Transverse colon (tissue), 4 donors: ENCODE measurements around the gene CNTN5. TPM values are rescaled to one million over a fixed set of nuclear protein-coding genes. Genes with fewer than 3 reads are reported as not detected.
A peak's percentile ranks its signal among the peaks of the same experiment; 100 is the strongest.

Experiments used
- DNase-seq: peaks from one replicate; pipeline ENCODE4 v3.0.0-alpha.2; 2019
- H3K27ac ChIP-seq, 4 donors: fragments of 200-600 bp; sonication (generic); 2 replicates each; pipeline ENCODE4 v1.5.1; 2016 to 2018; ENCODE audit warnings: inconsistent platforms in 4 of 4
- H3K27me3 ChIP-seq: fragments of 200-600 bp; sonication (generic); 2 replicates; pipeline ENCODE4 v1.5.1; 2017; ENCODE audit warnings: inconsistent platforms
- H3K36me3 ChIP-seq, 4 donors: fragments of 200-600 bp; sonication (generic); 2 replicates each; pipeline ENCODE4 v1.5.1; 2017 to 2019; ENCODE audit warnings: inconsistent platforms in 4 of 4
- H3K4me1 ChIP-seq, 4 donors: fragments of 200-600 bp; sonication (generic); 2 replicates each; pipeline ENCODE4 v1.5.1; 2017 to 2020; ENCODE audit warnings: inconsistent platforms in 4 of 4
- H3K4me3 ChIP-seq, 4 donors: fragments of 200-600 bp; sonication (generic); 1 replicate in 1 of 4; 2 replicates in 3 of 4; pipeline versions ENCODE4 v1.5.1 to v1.6.1; 2017 to 2019; ENCODE audit warnings: inconsistent platforms in 4 of 4
- H3K9me3 ChIP-seq, 2 donors: fragments of 200-600 bp; sonication (generic); 2 replicates each; pipeline ENCODE4 v1.5.1; 2017 to 2019; ENCODE audit warnings: inconsistent platforms in 2 of 2
- EP300 ChIP-seq: sonication (generic); formaldehyde crosslinking; IDR thresholded peaks from one replicate; pipeline ENCODE4 v1.6.1; 2017; ENCODE audit warnings: antibody characterized with exemption, low read depth
- POLR2A ChIP-seq: fragments of 450-650 bp; IDR thresholded peaks from one replicate; pipeline ENCODE4 v1.6.1; 2016; ENCODE audit warnings: antibody characterized with exemption, mild to moderate bottlenecking, moderate library complexity
- POLR2AphosphoS5 ChIP-seq, 3 donors: sonication (generic); formaldehyde crosslinking; IDR thresholded peaks; one replicate each; pipeline ENCODE4 v1.6.1; 2016; ENCODE audit warnings: antibody characterized with exemption in 3 of 3
- WGBS, 2 donors: methylation state at CpG; one replicate each; pipeline ENCODE4 v1.1.5; 2018; ENCODE audit warnings: low coverage in 1 of 2; 5-methylcytosine and 5-hydroxymethylcytosine counted together
- in situ Hi-C, 4 donors: fragments of 200-750 bp; cut with MboI; loops; one replicate each; pipeline versions ENCODE4 v1.15.0 to v1.15.1; 2017; ENCODE audit warnings: low sequenced_read_pairs in 3 of 4, low pct_ligation_motif_present in 1 of 4, low pct_unique_long_range_greater_than_20kb in 1 of 4
- intact Hi-C: fragments of 100-400 bp; cut with DNase I; formaldehyde crosslinking; loops from one replicate; pipeline ENCODE4 v1.15.1; 2023; ENCODE audit warnings: low total_unique reads
- total RNA-seq, 4 donors: library from RNA; depleted of rRNA; stranded (reverse); fragments of >200 nt; gene quantifications; one replicate each; pipeline ENCODE4 v1.1.0, GENCODE V29; 2016
- TF ChIP-seq, protein P1 (sequence below), 5 experiments: fragments of 200-600 bp in 3 of 5; fragments of 450-650 bp in 2 of 5; sonication (generic) in 3 of 5; IDR thresholded peaks; 1 replicate in 2 of 5; 2 replicates in 3 of 5; pipeline ENCODE4 v1.5.1; 2016 to 2017; ENCODE audit warnings: antibody characterized with exemption in 5 of 5, inconsistent platforms in 3 of 5, mild to moderate bottlenecking in 2 of 5, moderate library complexity in 1 of 5

CNTN5 gene
- total RNA-seq, 4 donors from 2014 or later = 0.14 TPM; not detected in 3

DNA sequence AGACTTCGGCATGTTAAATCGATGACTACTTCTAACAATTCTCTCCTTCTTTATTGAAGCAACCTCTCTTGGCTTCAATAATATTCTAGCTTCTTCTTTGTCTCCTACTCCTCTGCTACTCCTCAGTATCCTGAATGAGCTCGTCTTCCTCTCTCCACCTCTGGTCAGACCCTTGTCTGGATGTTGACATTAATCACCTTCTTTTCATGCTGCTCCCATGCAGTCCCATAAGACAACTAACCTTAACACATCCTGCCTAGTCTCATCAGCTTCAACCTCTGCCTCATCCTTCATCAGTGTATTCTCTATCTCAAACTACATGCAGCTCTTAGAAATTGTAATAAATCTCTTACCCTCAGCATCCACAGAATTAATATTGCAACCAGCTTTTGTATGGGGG is 695.6 kb downstream of the CNTN5 start:
- in situ Hi-C loops (no loop called here), intact Hi-C loops (no loop called here)
- Histone ChIP-seq H3K9me3 (no peaks in the 10 kb centered on the region), H3K27ac (no peak overlapping the region), H3K4me1 (no peaks in the 10 kb centered on the region), H3K27me3 (no peaks in the 10 kb centered on the region), H3K36me3 (no peaks in the 10 kb centered on the region), H3K4me3 (no peak overlapping the region)
- WGBS, 2 donors = 55 to 62% methylated on average over 3 of the region's 3 CpGs
- DNase-seq = no peak
- TF ChIP-seq, protein P1, sequence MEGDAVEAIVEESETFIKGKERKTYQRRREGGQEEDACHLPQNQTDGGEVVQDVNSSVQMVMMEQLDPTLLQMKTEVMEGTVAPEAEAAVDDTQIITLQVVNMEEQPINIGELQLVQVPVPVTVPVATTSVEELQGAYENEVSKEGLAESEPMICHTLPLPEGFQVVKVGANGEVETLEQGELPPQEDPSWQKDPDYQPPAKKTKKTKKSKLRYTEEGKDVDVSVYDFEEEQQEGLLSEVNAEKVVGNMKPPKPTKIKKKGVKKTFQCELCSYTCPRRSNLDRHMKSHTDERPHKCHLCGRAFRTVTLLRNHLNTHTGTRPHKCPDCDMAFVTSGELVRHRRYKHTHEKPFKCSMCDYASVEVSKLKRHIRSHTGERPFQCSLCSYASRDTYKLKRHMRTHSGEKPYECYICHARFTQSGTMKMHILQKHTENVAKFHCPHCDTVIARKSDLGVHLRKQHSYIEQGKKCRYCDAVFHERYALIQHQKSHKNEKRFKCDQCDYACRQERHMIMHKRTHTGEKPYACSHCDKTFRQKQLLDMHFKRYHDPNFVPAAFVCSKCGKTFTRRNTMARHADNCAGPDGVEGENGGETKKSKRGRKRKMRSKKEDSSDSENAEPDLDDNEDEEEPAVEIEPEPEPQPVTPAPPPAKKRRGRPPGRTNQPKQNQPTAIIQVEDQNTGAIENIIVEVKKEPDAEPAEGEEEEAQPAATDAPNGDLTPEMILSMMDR (IDR thresholded peaks at IDR 0.05) = no peak
- TF ChIP-seq EP300 = no peak
- TF ChIP-seq POLR2A = no peak
- no peak for TF ChIP-seq POLR2AphosphoS5 (IDR thresholded peaks at IDR 0.05)

DNA sequence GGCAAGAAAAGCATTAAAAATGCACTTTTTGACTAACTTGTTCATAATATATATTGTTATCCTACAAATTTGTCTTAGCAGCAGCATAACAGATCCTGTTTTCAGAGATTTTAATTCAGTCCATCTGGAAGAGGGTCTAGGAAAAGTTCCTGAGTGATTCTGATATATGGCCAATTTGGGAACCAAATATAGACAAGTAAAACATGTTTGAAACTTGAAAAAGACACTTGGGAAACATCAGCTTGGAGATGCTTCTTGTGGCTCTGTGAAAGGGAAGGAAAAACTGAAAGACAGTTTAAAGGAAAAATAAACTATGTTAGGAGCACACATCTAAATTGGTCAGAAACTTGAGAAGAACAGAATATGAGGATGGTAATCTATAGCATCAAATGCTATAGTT is 697.5 kb downstream of the CNTN5 start:
- TF ChIP-seq EP300 (no peak), POLR2AphosphoS5 (IDR thresholded peaks at IDR 0.05) (no peak), POLR2A (no peak)
- TF ChIP-seq, protein P1 (IDR thresholded peaks at IDR 0.05) = no peak
- Histone ChIP-seq H3K4me3 (no peak overlapping the region), H3K36me3 (no peaks in the 10 kb centered on the region), H3K9me3 (no peaks in the 10 kb centered on the region), H3K4me1 (no peaks in the 10 kb centered on the region), H3K27me3 (no peaks in the 10 kb centered on the region), H3K27ac (no peak overlapping the region)
- intact Hi-C loops = no loop called here
- in situ Hi-C loops = no loop called here
- no peak for DNase-seq

DNA sequence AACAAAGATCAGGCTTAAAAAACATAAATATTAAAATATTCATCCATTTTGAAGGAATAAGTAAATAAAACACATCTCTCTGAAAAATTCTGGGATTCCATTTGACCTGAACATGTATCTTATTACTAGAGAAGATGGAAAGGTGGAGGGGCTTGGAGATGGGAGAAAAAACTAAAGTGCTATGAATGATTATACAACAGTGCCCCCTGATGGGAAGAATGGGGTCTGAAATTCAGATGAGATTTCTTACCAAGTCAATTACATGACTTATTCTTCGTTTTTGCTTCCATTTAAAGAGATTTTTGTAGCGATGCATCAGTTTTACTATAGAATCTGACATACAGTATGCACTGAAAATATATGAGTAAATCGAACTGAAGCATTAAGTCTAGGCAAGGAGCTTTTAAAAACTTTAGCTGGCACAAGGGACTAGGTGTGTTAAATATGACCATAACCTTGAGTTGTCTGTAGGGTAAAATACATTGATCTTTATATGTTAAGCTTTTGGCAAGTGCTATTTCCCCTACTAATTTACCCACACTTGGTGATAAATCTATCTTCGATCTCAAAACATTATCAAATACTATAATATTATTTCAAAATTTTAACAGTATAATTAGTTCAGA is 718.8 kb downstream of the CNTN5 start:
- Histone ChIP-seq H3K27me3 (no peaks in the 10 kb centered on the region), H3K4me3 (no peak overlapping the region), H3K9me3 (no peaks in the 10 kb centered on the region), H3K27ac (no peak overlapping the region), H3K36me3 (no peaks in the 10 kb centered on the region), H3K4me1 (no peaks in the 10 kb centered on the region)
- in situ Hi-C loops (no loop called here), intact Hi-C loops (no loop called here)
- TF ChIP-seq, protein P1 (IDR thresholded peaks at IDR 0.05) = peak in 4 of 5 experiments; percentile 13 to 37 (median 22)
- no peak for TF ChIP-seq POLR2AphosphoS5 (IDR thresholded peaks at IDR 0.05)
- no peak for DNase-seq
- 28 to 31% methylated on average over 4 of the region's 4 CpGs for WGBS, 2 donors

DNA sequence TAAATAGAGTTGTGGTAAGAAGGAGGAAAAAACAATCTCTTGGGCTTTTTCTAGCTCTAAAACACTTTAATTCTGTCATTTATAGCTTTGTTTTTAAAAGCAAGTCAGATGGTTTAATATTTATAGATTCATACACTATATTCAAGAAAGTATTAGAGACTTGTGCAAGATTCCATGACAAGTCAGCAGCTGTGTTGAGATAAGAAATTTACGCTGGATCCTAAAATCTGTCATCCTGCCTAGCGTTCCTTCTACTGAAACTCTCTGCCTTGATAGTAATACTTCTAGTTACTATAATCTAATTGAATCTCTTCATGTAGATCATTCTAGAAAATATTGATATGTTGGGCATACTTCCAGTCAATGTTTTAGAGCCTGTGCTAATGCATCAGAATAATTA is 721.8 kb downstream of the CNTN5 start:
- Histone ChIP-seq H3K27me3 (no peaks in the 10 kb centered on the region), H3K4me3 (no peak overlapping the region), H3K36me3 (no peaks in the 10 kb centered on the region), H3K27ac (no peak overlapping the region), H3K4me1 (no peaks in the 10 kb centered on the region), H3K9me3 (no peaks in the 10 kb centered on the region)
- DNase-seq = no peak
- 60 to 64% methylated on average over 2 of the region's 2 CpGs for WGBS, 2 donors
- TF ChIP-seq POLR2AphosphoS5 (IDR thresholded peaks at IDR 0.05) (no peak), POLR2A (no peak), EP300 (no peak)
- TF ChIP-seq, protein P1 (IDR thresholded peaks at IDR 0.05) = no peak
- in situ Hi-C loops = no loop called here
- intact Hi-C loops = no loop called here
